Hepatocyte (in vitro differentiated cells): Measurements from ENCODE around the gene KIF1B.

Source experiments
- CTCF ChIP-seq: fragments of 200-600 bp; sonication (generic); IDR thresholded peaks from 2 replicates; pipeline ENCODE4 v1.5.1; 2016; ENCODE audit warnings: antibody characterized with exemption, mild to moderate bottlenecking; ENCODE audit not compliant: poor library complexity
- EZH2 ChIP-seq: fragments of 200-600 bp; sonication (generic); IDR thresholded peaks from 2 replicates; pipeline ENCODE4 v1.6.1; 2016; ENCODE audit warnings: antibody characterized with exemption, mild to moderate bottlenecking, borderline replicate concordance

GRCh38 chr1:10340930-10341590 is 130.7 kb downstream of the KIF1B start:
- TF ChIP-seq CTCF (no peak), EZH2 (no peak)
